ENCODE results near the gene TRNAU1AP. TPM values are rescaled to one million over a fixed set of nuclear protein-coding genes. Genes with fewer than 3 reads are reported as not detected.

TRNAU1AP gene
- total RNA-seq, 1 experiment from 2014 or later = 27.2 TPM

GRCh38 chr1:28510273-28510969, 42.5 kb upstream of the TRNAU1AP start:
- DNase-seq (peak; percentile 66), ATAC-seq (peak; percentile 42)
- Histone ChIP-seq H3K27me3 (ENCODE audit: low read length) (no peaks in the 10 kb centered on the region), H3K4me2 (ENCODE audit: low read length) (peak overlapping the region; percentile 92), H3K79me2 (ENCODE audit: low read length) (peaks cover 47% of the 10 kb centered on the region), H3K9ac (ENCODE audit: low read length) (no peak overlapping the region), H3K36me3 (ENCODE audit: low read depth, low read length) (peaks cover 46% of the 10 kb centered on the region), H3K27ac (ENCODE audit: low read length) (peak overlapping the region; percentile 75), H4K20me1 (ENCODE audit: low read length) (peaks cover 40% of the 10 kb centered on the region), H3K4me1 (ENCODE audit: insufficient read depth, low read length) (peaks cover 26% of the 10 kb centered on the region), H3K4me3 (ENCODE audit: low read length) (peak overlapping the region; percentile 92; the same call in 1 of the 2 replicates), H3K9me2 (replicated peaks; ENCODE audit: low read length) (no peaks in the 10 kb centered on the region), H3K9me3 (ENCODE audit: low read length) (no peaks in the 10 kb centered on the region), H3F3A (ENCODE audit: low read length, unreplicated experiment) (peaks cover 56% of the 10 kb centered on the region), H2AFZ (ENCODE audit: low read length) (no peak overlapping the region)
- POLR2A ChIA-PET (ENCODE audit: unreplicated experiment) = interaction anchor here (0.7 to 1.0 kb wide), 2 partner anchors 47 to 71 kb away, joined by 3 read pairs; no protein-coding TSS in a partner anchor
- CTCF ChIA-PET = no interaction called here
- no TSS peak for BruUV-seq (replicated peaks)
- intact Hi-C loops (cut with micrococcal nuclease) = loop anchor here (5.0 kb wide), 1 partner anchor 263 kb away; no protein-coding TSS in a partner anchor
- no peak for TF ChIP-seq EZH2 (IDR thresholded peaks at IDR 0.05; ENCODE audit: low read length, unreplicated experiment)
- TF ChIP-seq EZH2phosphoT487 (IDR thresholded peaks at IDR 0.05; ENCODE audit: borderline replicate concordance, low read length) = no peak
- TF ChIP-seq CTCF (conservative IDR thresholded peaks at IDR 0.05; ENCODE audit: low read depth, low read length) = no peak

- peaks cover 46% of the 10 kb centered on the region for H3K36me3 ChIP-seq (ENCODE audit: low read depth, low read length)
- H3K9ac ChIP-seq (ENCODE audit: low read length) = no peak overlapping the region
- no peak for DNase-seq
- peaks cover 41% of the 10 kb centered on the region for H3K79me2 ChIP-seq (ENCODE audit: low read length)
- H3K9me3 ChIP-seq (ENCODE audit: low read length) = no peaks in the 10 kb centered on the region
- peaks cover 56% of the 10 kb centered on the region for H3F3A ChIP-seq (ENCODE audit: low read length, unreplicated experiment)
- H3K4me3 ChIP-seq (ENCODE audit: low read length) = no peak overlapping the region
- H3K27me3 ChIP-seq (ENCODE audit: low read length) = no peaks in the 10 kb centered on the region
- CTCF ChIA-PET = no interaction called here
- no peak; the same call in 1 of the 2 replicates for ATAC-seq
- BruUV-seq (replicated peaks) = no TSS peak
- H4K20me1 ChIP-seq (ENCODE audit: low read length) = peaks cover 40% of the 10 kb centered on the region
- POLR2A ChIA-PET (ENCODE audit: unreplicated experiment) = no interaction called here
- H3K4me1 ChIP-seq (ENCODE audit: insufficient read depth, low read length) = peaks cover 26% of the 10 kb centered on the region
- H3K9me2 ChIP-seq (replicated peaks; ENCODE audit: low read length) = no peaks in the 10 kb centered on the region
- intact Hi-C loops (cut with micrococcal nuclease) = loop anchor here (5.0 kb wide), 1 partner anchor 264 kb away; no protein-coding TSS in a partner anchor
- TF ChIP-seq EZH2 (IDR thresholded peaks at IDR 0.05; ENCODE audit: low read length, unreplicated experiment) (no peak), EZH2phosphoT487 (IDR thresholded peaks at IDR 0.05; ENCODE audit: borderline replicate concordance, low read length) (no peak), CTCF (conservative IDR thresholded peaks at IDR 0.05; ENCODE audit: low read depth, low read length) (no peak)
- no peak overlapping the region for H3K4me2 ChIP-seq (ENCODE audit: low read length)
- H2AFZ ChIP-seq (ENCODE audit: low read length) = no peak overlapping the region
- peak overlapping the region; percentile 75; the same call in 1 of the 2 replicates for H3K27ac ChIP-seq (ENCODE audit: low read length)
Measured at GRCh38 chr1:28510970-28511440, 41.9 kb upstream of the TRNAU1AP start.
